Measurements from ENCODE around the gene APLN. TPM values are rescaled to one million over a fixed set of nuclear protein-coding genes. Genes with fewer than 3 reads are reported as not detected.
A peak's percentile ranks its signal among the peaks of the same experiment; 100 is the strongest.

The APLN gene
- total RNA-seq, 1 donor from 2014 or later, result 0.65 TPM

DNA sequence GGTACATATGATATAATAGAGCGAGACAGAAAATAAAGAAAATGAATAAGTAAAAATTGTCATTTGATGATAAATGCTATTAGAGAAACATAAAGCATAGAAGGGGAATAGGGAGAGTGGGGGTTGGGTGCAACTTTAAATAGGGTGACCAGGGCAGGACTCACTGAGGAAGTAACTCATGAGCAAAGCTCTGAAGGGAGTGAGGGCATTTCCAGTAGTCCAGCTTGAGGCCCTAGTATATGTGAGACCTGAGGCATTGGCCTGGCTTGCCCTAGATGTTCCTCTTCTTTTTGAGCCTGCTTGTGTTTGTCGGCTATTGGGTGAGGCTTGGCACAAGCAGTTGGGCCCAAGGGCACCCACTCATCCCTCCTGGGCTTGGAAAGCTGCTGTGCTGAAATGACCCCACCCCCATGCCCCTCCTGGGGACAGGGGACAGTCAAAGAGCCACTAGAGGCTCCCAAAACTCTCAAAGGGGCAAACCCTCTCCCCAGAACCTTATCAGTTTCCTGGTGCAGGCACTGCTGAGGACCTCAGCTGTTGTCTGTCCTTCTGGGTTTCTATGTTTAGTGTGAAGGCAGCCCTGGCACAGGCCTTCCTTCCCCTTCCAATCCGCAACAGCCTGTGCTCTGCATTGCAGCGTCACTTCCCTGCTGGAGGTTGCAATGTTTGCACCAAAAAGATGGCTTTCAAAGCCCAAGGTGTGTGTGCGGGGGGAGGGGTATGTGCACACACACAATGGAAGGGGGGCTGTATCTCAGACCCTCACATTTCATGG, 40.1 kb downstream of the APLN start:
- no peaks in the 10 kb centered on the region for H3K27me3 Mint-ChIP-seq
- no peak overlapping the region for H3K4me3 Mint-ChIP-seq
- H3K9me3 Mint-ChIP-seq, result no peaks in the 10 kb centered on the region
- DNase-seq, result no peak
- H3K4me1 Mint-ChIP-seq, result peaks cover 6% of the 10 kb centered on the region
- no peaks in the 10 kb centered on the region for H3K36me3 Mint-ChIP-seq (ENCODE audit: low read depth)
- no peak overlapping the region for H3K27ac Mint-ChIP-seq
- intact Hi-C loops (cut with micrococcal nuclease), result no loop called here

DNA sequence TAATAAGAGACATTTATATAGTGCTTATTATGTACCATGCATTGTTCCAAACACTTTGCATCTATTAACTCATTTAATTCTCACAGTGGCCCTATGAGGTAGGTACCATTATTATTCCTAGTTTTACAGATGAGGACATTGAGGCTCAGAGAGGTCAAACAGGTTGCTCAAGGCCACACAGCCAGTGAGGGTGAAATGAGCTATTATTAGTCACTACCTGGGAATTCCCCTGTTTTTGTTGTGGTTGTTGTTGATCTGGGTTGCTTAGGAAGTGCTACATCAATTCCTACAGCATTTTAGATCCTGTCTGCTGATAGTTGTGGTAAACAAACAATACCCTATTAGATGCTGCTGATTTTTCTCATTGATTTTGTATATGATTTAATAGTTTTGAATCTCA, 41.2 kb downstream of the APLN start:
- peak; percentile 67 for DNase-seq
- Mint-ChIP-seq H3K9me3 (no peaks in the 10 kb centered on the region), H3K4me3 (no peak overlapping the region), H3K4me1 (peaks cover 6% of the 10 kb centered on the region), H3K36me3 (ENCODE audit: low read depth) (no peaks in the 10 kb centered on the region), H3K27ac (no peak overlapping the region), H3K27me3 (no peaks in the 10 kb centered on the region)
- intact Hi-C loops (cut with micrococcal nuclease), result no loop called here

DNA sequence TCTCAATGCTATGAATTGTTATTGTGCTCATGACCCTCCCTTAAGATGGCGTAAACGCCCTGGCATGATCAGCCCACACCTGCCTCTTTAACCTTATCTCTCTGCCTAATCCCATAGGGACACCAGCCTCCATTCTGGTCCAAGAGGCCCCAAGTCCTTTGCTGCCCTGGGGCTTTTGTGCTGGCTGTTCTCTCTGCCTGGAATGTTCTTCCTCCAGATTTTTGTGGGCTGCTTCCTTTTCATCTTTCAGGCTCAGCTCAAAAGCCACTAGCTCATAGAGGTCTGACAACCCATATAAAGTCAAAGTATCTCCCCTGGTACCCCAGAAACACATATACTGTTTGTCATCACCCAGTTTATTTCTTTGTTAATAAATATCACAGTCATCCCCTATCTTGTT, 42.4 kb downstream of the APLN start:
- no peak overlapping the region for H3K4me3 Mint-ChIP-seq
- H3K27ac Mint-ChIP-seq, result no peak overlapping the region
- peaks cover 6% of the 10 kb centered on the region for H3K4me1 Mint-ChIP-seq
- intact Hi-C loops (cut with micrococcal nuclease), result no loop called here
- DNase-seq, result no peak
- no peaks in the 10 kb centered on the region for H3K9me3 Mint-ChIP-seq
- H3K36me3 Mint-ChIP-seq (ENCODE audit: low read depth), result no peaks in the 10 kb centered on the region
- no peaks in the 10 kb centered on the region for H3K27me3 Mint-ChIP-seq

DNA sequence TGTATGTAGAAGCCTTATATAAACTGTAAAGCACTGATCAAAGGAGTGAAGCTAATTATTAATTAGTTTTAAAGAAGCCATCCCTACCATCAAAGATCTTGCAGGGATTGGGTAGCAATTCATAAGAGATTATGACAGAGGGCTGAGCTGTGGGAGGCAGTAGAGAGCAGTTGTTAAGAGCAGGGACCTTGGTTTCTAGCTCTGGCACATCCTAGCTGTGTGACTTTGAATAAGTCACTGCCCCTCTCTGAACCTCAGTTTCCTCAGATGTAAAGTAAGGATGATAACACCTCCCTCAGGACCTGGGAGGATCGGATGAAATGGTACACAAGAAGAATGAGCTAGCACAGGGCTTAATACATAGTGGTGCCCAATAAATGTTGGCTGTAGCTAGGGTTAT, 45.4 kb downstream of the APLN start:
- intact Hi-C loops (cut with micrococcal nuclease), result loop anchor here (5.0 kb wide), 1 partner anchor 298 kb away; the partner anchor contains the start of gene UTP14A
- no peaks in the 10 kb centered on the region for H3K9me3 Mint-ChIP-seq
- no peaks in the 10 kb centered on the region for H3K36me3 Mint-ChIP-seq (ENCODE audit: low read depth)
- H3K27me3 Mint-ChIP-seq, result no peaks in the 10 kb centered on the region
- no peak for DNase-seq
- peaks cover 15% of the 10 kb centered on the region for H3K4me1 Mint-ChIP-seq
- H3K4me3 Mint-ChIP-seq, result no peak overlapping the region
- H3K27ac Mint-ChIP-seq, result no peak overlapping the region

DNA sequence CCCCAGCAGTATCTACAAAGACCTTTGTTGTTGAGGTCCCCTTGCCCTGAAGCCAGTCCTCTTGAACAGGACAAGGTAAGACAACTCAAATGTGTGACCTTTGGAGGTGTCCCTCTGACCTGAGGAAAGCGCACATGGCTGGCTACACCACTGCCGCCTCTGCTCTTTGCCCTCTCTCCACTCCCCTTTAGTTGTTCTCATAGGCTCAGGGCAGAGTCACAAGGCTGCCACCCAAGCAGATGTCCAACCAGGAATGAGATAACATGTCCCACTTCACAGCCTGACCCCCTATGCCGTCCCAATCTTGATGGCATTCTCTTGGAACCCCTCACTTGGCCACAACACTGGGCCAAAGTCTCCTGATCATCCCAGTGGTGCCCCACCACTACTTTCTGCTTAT, 46.3 kb downstream of the APLN start:
- Mint-ChIP-seq H3K4me1 (peaks cover 17% of the 10 kb centered on the region), H3K9me3 (no peaks in the 10 kb centered on the region), H3K36me3 (ENCODE audit: low read depth) (no peaks in the 10 kb centered on the region), H3K27me3 (no peaks in the 10 kb centered on the region), H3K27ac (no peak overlapping the region), H3K4me3 (no peak overlapping the region)
- no peak for DNase-seq
- intact Hi-C loops (cut with micrococcal nuclease), result loop anchor here (5.0 kb wide), 1 partner anchor 299 kb away; the partner anchor contains the start of gene UTP14A

DNA sequence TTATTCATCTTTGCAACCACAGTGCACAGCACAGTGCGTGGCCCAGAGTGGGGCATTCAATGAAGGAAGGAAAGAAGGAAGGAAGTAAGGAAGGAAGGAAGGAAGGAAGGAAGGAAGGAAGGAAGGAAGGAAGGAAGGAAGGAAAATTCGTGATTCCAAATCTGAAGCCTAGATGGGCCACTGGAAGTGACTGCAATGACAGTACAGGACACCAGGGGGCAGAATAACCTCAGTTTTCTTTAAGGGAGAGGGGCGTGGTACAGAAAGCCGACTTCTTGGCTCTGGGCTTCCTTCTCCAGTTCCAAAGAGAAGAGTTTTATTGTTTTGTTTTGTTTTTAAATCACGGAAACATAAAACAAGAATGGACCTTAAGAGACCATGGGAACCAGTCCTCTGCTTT, 47.8 kb downstream of the APLN start:
- H3K27me3 Mint-ChIP-seq, result no peaks in the 10 kb centered on the region
- peak; percentile 85 for DNase-seq
- H3K9me3 Mint-ChIP-seq, result no peaks in the 10 kb centered on the region
- intact Hi-C loops (cut with micrococcal nuclease), result loop anchor here (1.0 to 5.0 kb wide), 3 partner anchors 120 to 453 kb away; partner anchors contain the start of gene UTP14A
- no peak overlapping the region for H3K27ac Mint-ChIP-seq
- H3K4me1 Mint-ChIP-seq, result peaks cover 17% of the 10 kb centered on the region
- H3K4me3 Mint-ChIP-seq, result no peak overlapping the region
- H3K36me3 Mint-ChIP-seq (ENCODE audit: low read depth), result no peaks in the 10 kb centered on the region

DNA sequence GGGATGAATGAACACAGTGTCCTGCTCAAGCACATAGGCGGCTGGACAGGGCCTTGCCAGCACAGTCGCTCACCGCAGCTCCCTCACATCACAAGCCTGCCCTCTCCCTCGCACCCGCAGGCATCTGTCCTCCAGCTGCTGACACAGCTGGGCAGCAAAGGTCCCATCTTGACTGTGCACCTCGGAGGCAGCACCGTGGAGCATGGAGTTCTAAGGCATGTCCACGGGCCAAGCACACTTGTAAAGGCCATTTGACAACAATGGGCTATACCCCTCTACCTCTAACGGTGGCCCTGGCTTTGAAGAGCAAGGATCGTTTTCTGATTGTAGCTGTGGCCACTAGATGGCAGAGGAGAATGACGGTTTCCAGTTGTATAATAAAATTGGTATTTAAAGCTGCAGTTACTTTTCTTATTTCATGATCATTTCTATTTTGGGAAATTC, 53.8 kb downstream of the APLN start:
- Mint-ChIP-seq H3K9me3 (no peaks in the 10 kb centered on the region), H3K4me1 (peaks cover 15% of the 10 kb centered on the region), H3K4me3 (no peak overlapping the region), H3K36me3 (ENCODE audit: low read depth) (no peaks in the 10 kb centered on the region), H3K27ac (no peak overlapping the region), H3K27me3 (no peaks in the 10 kb centered on the region)
- intact Hi-C loops (cut with micrococcal nuclease), result loop anchor here (5.0 kb wide), 1 partner anchor 611 kb away; no protein-coding TSS in a partner anchor
- peak; percentile 74 for DNase-seq

DNA sequence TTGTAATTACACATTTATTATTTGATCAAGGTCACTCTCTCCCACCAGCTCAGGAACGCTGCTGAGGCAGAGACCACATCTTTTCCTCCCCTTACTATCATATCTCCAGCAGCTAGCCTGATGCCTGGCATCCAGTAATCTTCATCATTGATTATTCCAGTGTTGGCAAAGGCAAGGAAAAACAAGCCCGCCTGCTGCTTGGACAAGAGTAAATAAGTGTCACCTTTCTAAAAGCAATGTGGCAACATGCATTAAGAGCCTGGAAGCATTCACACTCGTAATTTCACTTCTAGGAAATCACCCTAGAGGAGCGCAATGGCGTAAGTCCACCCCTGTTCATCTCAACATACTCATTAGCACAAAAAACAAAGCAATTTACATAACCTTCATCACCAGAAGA, 54.8 kb downstream of the APLN start:
- no peak overlapping the region for H3K27ac Mint-ChIP-seq
- no peaks in the 10 kb centered on the region for H3K27me3 Mint-ChIP-seq
- intact Hi-C loops (cut with micrococcal nuclease), result loop anchor here (5.0 kb wide), 1 partner anchor 612 kb away; no protein-coding TSS in a partner anchor
- H3K4me1 Mint-ChIP-seq, result peaks cover 11% of the 10 kb centered on the region
- no peaks in the 10 kb centered on the region for H3K36me3 Mint-ChIP-seq (ENCODE audit: low read depth)
- H3K4me3 Mint-ChIP-seq, result no peak overlapping the region
- H3K9me3 Mint-ChIP-seq, result no peaks in the 10 kb centered on the region
- no peak for DNase-seq

DNA sequence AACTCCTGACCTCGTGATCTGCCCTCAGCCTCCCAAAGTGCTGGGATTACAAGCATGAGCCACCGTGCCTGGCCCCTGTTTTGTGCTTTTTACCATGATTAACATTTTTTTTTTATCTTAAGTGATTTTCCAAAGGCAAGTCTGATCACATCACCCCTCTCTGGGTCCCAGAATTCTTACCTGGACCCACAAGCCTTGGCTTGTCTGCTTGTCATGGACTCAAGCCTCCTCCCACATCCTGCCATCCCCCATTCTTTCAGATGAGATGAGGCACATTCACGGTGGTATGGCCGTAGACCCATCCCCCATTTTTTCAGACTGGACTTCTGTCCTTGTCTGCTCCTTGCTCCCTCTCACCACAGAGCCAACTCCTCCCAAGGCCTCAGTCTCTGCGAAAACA, 55.3 kb downstream of the APLN start:
- Mint-ChIP-seq H3K36me3 (ENCODE audit: low read depth) (no peaks in the 10 kb centered on the region), H3K27ac (no peak overlapping the region), H3K4me1 (peaks cover 9% of the 10 kb centered on the region), H3K9me3 (no peaks in the 10 kb centered on the region), H3K27me3 (no peaks in the 10 kb centered on the region), H3K4me3 (no peak overlapping the region)
- intact Hi-C loops (cut with micrococcal nuclease), result no loop called here
- DNase-seq, result no peak

DNA sequence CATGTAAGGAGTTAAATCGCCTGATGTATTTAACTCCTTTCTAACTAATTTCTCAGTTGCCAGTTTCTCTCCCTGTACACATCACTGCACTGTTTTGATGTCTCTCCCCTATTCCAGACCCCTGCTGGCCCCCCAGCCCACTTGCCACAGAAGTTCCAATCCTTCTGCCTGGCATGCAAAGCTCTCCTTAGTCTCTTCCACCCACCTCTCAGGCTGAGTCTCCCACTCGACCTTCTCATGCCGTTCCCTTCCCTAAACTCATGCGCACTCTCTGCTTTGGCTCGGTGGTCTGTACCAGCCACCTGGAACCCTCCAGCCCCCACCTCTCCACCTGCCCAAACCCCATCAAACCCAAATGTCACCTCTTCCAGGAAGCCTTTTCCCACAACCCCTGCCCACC, 56.9 kb downstream of the APLN start:
- H3K4me1 Mint-ChIP-seq, result peaks cover 2% of the 10 kb centered on the region
- intact Hi-C loops (cut with micrococcal nuclease), result no loop called here
- H3K27me3 Mint-ChIP-seq, result no peaks in the 10 kb centered on the region
- H3K36me3 Mint-ChIP-seq (ENCODE audit: low read depth), result no peaks in the 10 kb centered on the region
- no peak overlapping the region for H3K27ac Mint-ChIP-seq
- H3K4me3 Mint-ChIP-seq, result no peak overlapping the region
- H3K9me3 Mint-ChIP-seq, result no peaks in the 10 kb centered on the region
- DNase-seq, result no peak

DNA sequence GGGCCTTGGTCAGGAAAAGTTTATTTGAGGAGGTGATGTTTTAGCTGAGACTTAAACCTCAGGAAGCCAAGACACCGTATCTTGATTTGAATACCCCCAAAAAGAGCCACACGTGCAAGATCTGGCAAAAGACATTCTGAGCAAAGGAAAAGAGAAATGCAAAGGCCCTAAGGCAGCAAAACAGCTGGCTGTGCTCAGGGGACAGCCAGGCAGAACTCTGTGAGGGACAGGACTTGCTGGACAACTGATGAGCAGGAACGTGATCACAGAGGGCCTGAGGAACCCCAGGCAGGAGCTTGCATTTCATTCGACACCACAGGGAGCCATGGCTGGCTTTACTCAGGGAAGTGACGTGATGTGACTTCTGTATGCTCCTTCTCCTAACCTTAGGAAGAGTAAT, 58.7 kb downstream of the APLN start:
- H3K27me3 Mint-ChIP-seq, result no peaks in the 10 kb centered on the region
- DNase-seq, result no peak
- H3K4me3 Mint-ChIP-seq, result no peak overlapping the region
- H3K4me1 Mint-ChIP-seq, result no peaks in the 10 kb centered on the region
- no peaks in the 10 kb centered on the region for H3K9me3 Mint-ChIP-seq
- H3K27ac Mint-ChIP-seq, result no peak overlapping the region
- intact Hi-C loops (cut with micrococcal nuclease), result no loop called here
- no peaks in the 10 kb centered on the region for H3K36me3 Mint-ChIP-seq (ENCODE audit: low read depth)

Other genes starting within 250 kb of the APLN start
- not detected in 2 replicates for gene SMARCA1, start 131.5 kb downstream of the APLN start, total RNA-seq
- gene OCRL, start 114.7 kb downstream of the APLN start, total RNA-seq, result 3.8 and 4.2 TPM in 2 replicates
- gene XPNPEP2, start 84.0 kb upstream of the APLN start, total RNA-seq, result 0.24 and 0.28 TPM in 2 replicates
- 115 and 116 TPM in 2 replicates for gene SASH3, start 125.0 kb upstream of the APLN start, total RNA-seq
- gene ZDHHC9, start 188.9 kb upstream of the APLN start, total RNA-seq, result 13.4 and 14.6 TPM in 2 replicates

All from activated CD4-positive, alpha-beta T cell treated with anti-CD3 and anti-CD28 coated beads, Interleukin-2, amount 10 ng/mL, durations not matched to agents 24 days and 14 days (primary cell).